ENCODE results near the gene RET.

The RET gene

DNA sequence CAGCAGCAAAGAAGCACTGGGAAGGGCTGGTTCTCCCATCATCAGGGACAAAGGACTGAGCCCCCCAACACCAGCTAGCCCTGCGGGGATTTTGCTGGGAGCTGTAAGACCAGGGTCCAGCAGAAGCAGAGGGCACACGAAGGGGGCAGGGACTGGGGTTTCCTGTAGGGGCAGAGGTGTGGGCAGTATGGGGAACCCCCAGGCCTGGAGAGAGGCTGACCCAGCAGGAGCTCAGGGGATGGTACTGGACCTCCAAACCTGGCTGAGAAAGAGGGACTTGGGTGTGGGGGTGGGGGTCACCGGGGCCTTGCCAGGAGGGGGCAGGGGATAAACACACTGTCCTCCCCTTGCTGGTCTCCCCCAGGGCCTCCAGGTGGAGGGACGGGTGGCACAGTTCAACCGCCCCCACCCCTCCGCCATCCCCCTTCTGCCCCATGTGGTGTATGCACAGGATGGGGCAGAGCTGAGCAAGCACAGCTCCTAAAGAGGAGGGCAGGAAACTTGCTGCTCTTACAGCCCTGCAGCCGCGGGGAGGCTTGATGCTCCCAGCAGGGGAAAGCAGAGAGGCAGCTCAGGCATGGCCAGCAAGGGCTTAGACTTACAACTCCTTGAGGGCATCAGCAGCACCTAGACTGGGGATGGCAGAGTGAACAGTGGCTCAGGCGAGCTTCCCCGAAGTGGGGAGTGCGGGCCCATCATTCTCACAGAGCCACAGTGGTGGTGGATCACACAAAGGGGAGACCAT, 12.4 kb upstream of the RET start:
- no peaks in the 10 kb centered on the region for H3K9me3 Mint-ChIP-seq
- H3K4me3 Mint-ChIP-seq, result no peak overlapping the region
- DNase-seq, result no peak
- H3K27me3 Mint-ChIP-seq, result no peaks in the 10 kb centered on the region
- no peak overlapping the region for H3K27ac Mint-ChIP-seq
- H3K36me3 Mint-ChIP-seq (ENCODE audit: low read depth), result no peaks in the 10 kb centered on the region
- H3K4me1 Mint-ChIP-seq (ENCODE audit: low read depth), result no peaks in the 10 kb centered on the region

DNA sequence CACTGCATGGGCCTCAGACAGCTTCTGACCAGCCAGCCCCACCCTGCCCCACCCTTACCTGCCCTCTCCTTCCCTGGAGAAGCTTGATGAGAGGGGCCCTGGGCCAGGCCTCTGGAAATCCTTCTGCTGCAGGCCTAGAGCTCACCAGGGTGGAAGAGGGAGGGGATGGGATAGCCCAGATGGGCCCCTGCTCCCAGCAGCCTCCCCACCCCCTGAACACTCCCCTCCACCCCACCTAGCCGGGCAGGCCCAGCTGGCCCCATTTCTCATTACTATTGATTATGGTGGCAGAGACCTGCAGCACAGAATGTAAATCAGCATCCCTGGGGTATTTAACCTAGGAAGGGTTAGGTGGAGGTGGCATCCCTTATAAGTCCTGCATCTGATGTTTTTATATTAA, 11.6 kb upstream of the RET start:
- no peak for DNase-seq
- H3K9me3 Mint-ChIP-seq, result no peaks in the 10 kb centered on the region
- no peak overlapping the region for H3K4me3 Mint-ChIP-seq
- H3K36me3 Mint-ChIP-seq (ENCODE audit: low read depth), result no peaks in the 10 kb centered on the region
- H3K27me3 Mint-ChIP-seq, result no peaks in the 10 kb centered on the region
- H3K4me1 Mint-ChIP-seq (ENCODE audit: low read depth), result no peaks in the 10 kb centered on the region
- H3K27ac Mint-ChIP-seq, result no peak overlapping the region

DNA sequence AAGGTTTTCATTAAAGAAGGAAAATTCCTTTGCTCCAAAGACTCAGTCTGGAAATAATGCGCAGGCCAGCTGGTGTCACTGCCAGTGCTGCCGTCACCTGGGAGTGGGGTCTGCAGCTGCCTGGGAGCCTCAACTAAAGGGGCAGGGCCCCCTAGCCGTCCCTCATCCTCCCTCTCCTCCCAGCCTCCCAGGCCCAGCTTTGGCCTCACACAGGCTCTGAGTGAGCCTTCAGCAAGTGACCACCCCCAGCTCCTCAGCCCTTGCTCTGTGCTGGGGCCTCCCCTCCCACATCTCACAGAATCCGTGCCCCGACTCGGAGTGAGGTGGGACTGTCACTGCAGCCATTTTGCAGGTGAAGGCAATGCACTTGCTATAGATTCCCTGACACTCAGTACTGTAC, 11.1 kb upstream of the RET start:
- no peak overlapping the region for H3K27ac Mint-ChIP-seq
- H3K27me3 Mint-ChIP-seq, result no peaks in the 10 kb centered on the region
- no peaks in the 10 kb centered on the region for H3K4me1 Mint-ChIP-seq (ENCODE audit: low read depth)
- DNase-seq, result no peak
- no peaks in the 10 kb centered on the region for H3K9me3 Mint-ChIP-seq
- no peaks in the 10 kb centered on the region for H3K36me3 Mint-ChIP-seq (ENCODE audit: low read depth)
- H3K4me3 Mint-ChIP-seq, result no peak overlapping the region

DNA sequence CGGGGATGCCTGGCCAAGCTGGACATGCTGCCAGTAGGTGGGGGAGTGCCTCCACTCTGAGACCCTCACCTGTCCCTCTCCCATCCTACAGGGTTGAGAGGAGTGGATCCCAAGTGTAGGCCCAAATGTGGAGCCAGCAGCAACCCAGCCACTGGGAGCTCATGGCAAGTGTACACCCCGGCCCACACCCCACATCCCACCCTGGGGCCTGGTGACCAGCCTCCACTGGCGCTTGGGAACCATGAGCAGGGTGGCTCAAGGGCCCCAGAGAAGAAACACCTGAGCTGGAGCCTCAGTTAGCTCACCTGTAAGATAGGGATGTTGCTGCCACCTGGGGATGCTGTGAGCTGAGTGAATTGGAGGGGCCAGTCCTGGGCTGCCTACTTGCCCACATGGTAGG, 10.4 kb upstream of the RET start:
- Mint-ChIP-seq H3K36me3 (ENCODE audit: low read depth) (no peaks in the 10 kb centered on the region), H3K27me3 (no peaks in the 10 kb centered on the region), H3K4me3 (no peak overlapping the region), H3K27ac (no peak overlapping the region), H3K9me3 (no peaks in the 10 kb centered on the region), H3K4me1 (ENCODE audit: low read depth) (no peaks in the 10 kb centered on the region)
- no peak for DNase-seq

DNA sequence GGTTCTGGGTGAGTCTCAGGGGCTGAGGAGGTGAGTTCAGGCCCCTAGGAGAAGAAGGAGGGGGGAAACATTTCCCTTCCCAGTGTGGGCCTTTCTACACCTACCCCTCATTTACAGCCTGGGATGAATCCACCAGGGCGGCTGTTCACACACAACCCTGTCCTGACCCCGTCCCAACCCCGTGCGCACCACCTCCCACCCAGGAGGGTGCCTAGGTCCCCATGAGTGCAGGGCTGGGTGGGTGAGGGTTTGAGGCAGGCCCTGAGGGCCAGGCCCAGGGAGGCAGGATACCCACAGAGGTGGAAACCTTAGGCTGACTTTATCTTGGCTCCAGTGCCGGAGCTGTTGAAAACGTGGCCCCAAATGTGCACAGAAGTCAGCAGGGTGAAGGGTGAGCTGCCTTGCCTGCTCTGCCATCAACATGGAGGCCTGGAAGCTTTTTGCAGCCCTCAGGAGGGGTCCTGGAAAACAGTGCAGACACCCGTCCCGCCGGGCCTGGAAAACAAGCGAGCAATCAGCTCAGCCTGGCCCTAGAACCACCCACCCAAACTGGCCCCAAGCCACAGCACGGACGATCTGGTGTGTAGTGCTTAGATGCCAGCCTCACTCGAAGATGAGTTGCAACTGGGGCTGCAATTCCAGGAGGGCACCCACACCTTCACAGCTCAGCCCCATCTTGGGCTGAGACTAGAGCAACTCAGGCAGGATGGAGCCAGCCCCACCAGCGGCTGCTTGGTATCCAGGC, 9.3 kb upstream of the RET start:
- no peaks in the 10 kb centered on the region for H3K4me1 Mint-ChIP-seq (ENCODE audit: low read depth)
- no peak overlapping the region for H3K27ac Mint-ChIP-seq
- DNase-seq, result no peak
- no peaks in the 10 kb centered on the region for H3K9me3 Mint-ChIP-seq
- H3K36me3 Mint-ChIP-seq (ENCODE audit: low read depth), result no peaks in the 10 kb centered on the region
- H3K27me3 Mint-ChIP-seq, result peaks cover under 1% of the 10 kb centered on the region
- no peak overlapping the region for H3K4me3 Mint-ChIP-seq

DNA sequence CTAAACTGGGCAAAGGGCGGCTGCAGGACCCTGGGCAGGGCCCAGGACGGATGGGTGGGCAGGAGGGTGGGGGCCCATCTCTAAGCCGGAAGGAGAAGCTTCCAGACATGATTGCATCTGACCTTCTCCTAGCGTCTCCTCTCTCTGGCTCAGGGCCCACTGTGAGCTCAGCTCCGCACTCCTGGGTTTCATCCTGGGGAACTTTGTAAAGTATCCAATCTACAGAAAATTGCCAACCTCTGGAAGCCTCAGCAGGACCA, 8.8 kb upstream of the RET start:
- Mint-ChIP-seq H3K27me3 (peaks cover 3% of the 10 kb centered on the region), H3K36me3 (ENCODE audit: low read depth) (no peaks in the 10 kb centered on the region), H3K27ac (no peak overlapping the region), H3K9me3 (no peaks in the 10 kb centered on the region), H3K4me3 (no peak overlapping the region), H3K4me1 (ENCODE audit: low read depth) (no peaks in the 10 kb centered on the region)
- no peak for DNase-seq

DNA sequence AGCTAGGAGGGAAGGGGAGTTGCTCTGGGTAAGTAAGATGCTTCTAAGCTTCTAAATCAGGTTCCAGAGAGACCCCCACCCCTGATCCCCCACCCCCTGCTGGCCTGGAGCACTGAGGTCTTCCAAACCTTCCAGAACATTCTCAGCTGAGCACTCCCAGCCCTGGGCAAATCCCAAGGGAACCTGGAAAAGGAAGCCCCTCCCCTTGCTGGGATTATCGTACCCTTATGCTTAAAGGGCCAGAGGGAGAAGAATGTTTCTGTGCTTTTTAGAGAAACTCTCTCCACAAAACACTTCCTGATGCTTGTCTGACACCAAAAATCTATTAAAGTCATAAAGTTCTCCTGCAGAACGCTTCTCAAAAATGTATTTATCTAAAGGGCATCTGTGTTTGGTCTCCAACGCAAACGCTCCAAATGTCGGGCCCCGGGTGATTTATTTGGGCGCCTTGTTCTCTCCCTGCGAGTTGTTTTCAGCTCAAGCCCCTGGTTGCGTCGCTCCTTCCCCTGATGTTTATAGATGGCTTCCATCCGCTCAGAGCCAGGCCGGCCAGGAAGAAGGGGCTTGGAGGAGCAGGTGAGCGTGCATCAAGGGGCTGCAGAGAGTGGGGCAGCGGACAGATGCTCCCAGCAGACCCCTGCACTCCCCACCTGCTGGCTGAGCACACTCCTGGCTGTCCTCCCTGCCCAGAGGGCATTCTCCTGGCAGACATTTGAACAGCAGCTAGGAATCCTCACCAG, 8.2 kb upstream of the RET start:
- no peak for DNase-seq
- H3K27ac Mint-ChIP-seq, result no peak overlapping the region
- H3K4me3 Mint-ChIP-seq, result no peak overlapping the region
- no peaks in the 10 kb centered on the region for H3K9me3 Mint-ChIP-seq
- H3K27me3 Mint-ChIP-seq, result peaks cover 3% of the 10 kb centered on the region
- no peaks in the 10 kb centered on the region for H3K4me1 Mint-ChIP-seq (ENCODE audit: low read depth)
- H3K36me3 Mint-ChIP-seq (ENCODE audit: low read depth), result no peaks in the 10 kb centered on the region

DNA sequence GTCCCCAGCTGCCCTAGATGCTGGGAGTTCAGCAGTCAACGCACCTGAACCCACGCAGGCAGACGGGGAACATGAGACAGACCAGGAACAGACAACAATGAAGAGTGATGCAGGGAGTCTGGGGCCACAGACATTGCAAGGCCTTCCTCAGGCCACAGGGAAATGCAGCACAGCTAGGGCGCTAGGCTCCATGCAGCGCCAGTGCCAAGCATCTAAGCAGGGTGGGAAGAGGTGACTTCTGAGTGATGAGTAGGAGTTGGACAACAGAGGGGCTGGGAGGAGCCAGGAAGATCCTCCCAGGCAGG, 7.7 kb upstream of the RET start:
- Mint-ChIP-seq H3K27me3 (peaks cover 3% of the 10 kb centered on the region), H3K4me1 (ENCODE audit: low read depth) (no peaks in the 10 kb centered on the region), H3K27ac (no peak overlapping the region), H3K9me3 (no peaks in the 10 kb centered on the region), H3K36me3 (ENCODE audit: low read depth) (no peaks in the 10 kb centered on the region), H3K4me3 (no peak overlapping the region)
- DNase-seq, result no peak

DNA sequence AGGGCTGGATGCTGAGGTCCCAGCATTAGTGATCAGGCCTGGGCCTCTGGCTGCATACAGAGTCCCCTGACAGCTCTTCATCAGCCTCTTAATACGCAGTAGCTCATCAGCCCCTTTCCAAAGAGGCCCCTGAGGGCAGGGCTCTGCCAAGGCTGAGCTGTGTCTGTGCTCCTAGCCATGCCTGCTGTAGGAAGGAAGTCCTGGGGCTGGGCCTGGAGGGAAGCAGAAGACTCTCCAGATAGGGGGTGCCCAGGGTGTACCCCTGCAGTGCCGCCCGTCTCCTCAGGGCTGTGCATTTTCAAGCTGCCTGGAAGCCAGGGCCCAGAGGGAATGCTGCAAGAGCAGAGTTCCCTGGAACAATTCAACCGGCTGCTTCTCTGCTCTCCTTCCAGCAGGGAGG, 7.3 kb upstream of the RET start:
- no peak overlapping the region for H3K4me3 Mint-ChIP-seq

DNA sequence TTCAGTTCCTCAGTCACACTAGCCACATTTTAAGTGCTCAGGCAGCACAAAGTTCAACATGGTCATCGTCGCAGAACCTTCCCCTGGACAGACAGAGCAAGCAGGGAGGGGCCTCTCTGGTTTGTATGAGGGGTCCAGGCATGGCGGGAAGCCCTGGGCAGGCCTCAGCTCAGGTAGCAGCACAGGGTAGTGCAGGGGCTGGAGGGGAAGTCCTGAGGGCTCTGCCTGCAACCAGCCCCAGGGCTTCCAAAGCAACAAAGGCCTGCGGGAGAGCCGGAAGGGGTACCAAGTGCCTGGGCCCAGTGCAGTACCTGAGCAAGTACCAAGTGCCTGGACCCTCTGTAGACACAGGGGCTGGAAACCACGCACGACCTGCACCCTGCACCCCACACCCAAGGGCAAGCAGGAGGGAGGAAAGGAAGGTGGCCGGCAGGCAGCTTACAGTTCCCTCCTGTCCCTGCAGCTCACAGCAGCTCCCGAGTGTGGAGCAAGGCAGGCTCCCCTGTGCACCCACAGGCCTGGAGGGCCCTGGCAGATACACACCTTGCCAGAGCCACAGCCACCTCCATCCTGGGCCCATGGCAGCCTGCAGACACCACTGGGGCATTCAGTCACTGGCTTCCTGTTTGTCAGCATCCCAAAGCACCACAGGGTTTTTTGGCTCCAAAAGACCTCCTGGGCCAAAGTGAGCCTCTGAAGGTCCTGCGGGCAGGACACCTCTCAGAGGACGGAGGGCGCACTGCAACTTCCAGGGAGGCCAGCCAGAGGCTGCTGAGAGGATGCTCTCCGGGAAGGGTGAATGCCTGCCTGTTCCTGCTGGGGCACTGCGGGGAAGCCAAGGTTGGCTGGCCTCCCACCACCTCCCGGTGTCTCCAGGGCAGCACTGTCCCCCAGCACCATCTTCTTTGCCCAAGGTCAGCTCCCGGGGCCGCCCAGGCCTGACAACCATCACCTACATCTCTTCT, 6.5 kb upstream of the RET start:
- H3K4me1 Mint-ChIP-seq (ENCODE audit: low read depth), result no peaks in the 10 kb centered on the region
- peaks cover 8% of the 10 kb centered on the region for H3K27me3 Mint-ChIP-seq
- H3K9me3 Mint-ChIP-seq, result no peaks in the 10 kb centered on the region
- no peak for DNase-seq
- H3K36me3 Mint-ChIP-seq (ENCODE audit: low read depth), result no peaks in the 10 kb centered on the region
- no peak overlapping the region for H3K4me3 Mint-ChIP-seq
- no peak overlapping the region for H3K27ac Mint-ChIP-seq

More for the DNA sequence above, 7.3 kb upstream of the RET start:
- Mint-ChIP-seq H3K27me3 (peaks cover 3% of the 10 kb centered on the region), H3K36me3 (ENCODE audit: low read depth) (no peaks in the 10 kb centered on the region), H3K27ac (no peak overlapping the region), H3K4me1 (ENCODE audit: low read depth) (no peaks in the 10 kb centered on the region), H3K9me3 (no peaks in the 10 kb centered on the region)
- DNase-seq, result no peak

DNA sequence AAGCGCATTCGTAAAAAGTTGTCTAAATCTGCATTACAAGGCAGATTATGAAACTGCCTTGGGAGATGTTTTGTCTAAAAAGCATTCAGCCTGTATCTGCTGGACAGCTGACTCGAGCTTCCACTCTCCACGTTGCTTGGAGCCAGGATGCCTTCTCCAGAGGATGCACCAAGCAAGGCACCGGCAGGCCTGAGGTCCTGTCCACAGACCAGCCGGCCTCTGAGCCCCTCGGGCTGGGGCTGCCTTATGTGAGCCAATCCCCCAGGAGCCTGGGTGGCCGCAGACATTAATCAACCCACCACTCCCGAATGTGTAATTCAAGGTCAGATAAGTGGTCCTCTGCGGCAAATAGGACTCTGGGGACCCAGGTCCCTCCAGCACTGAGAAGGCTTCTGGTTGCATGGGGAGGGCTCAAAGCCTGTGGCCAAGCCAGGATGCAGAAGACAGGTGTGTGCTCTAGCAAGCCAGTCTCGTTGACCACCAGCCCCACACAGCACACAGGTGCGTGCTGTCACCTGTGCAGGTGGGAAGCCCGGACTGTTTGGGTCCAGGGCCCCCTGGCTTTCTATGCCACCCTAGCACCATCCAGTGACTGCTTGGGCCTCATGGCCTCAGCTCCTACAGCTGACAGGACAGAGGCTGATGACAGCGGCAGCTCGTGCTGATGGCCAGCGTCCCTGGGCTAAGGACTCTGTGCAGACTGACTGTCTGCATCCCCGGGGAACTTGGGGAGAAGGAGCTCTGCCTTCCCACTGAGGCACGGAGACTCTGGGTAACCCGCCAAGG, 4.8 kb upstream of the RET start:
- H3K4me3 Mint-ChIP-seq, result no peak overlapping the region
- H3K9me3 Mint-ChIP-seq, result no peaks in the 10 kb centered on the region
- peaks cover 4% of the 10 kb centered on the region for H3K4me1 Mint-ChIP-seq (ENCODE audit: low read depth)
- no peak for DNase-seq
- H3K36me3 Mint-ChIP-seq (ENCODE audit: low read depth), result no peaks in the 10 kb centered on the region
- H3K27me3 Mint-ChIP-seq, result peaks cover 19% of the 10 kb centered on the region
- H3K27ac Mint-ChIP-seq, result no peak overlapping the region

DNA sequence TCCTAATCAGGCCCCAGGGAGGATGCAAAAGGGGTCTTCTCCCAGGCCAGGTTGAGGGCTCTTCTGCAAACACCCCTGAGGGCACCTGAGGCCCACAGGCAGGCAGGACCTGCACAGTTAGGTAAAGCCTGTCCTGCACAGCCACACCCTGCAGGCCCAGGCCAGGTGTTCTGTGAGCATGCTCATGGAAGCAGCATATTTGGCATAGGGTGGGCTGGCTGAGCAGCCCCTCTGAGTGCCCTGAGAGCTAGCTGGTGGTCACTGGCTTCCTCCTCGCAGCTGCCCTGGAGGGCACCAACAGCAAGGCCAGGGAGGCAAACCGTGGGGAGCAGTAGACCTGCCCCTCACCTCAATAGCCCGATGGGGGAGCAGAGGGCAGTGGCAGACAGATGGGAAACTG, 3.7 kb upstream of the RET start:
- Mint-ChIP-seq H3K36me3 (ENCODE audit: low read depth) (no peaks in the 10 kb centered on the region), H3K27me3 (peaks cover 28% of the 10 kb centered on the region), H3K4me1 (ENCODE audit: low read depth) (peaks cover 7% of the 10 kb centered on the region), H3K9me3 (no peaks in the 10 kb centered on the region), H3K4me3 (no peak overlapping the region), H3K27ac (no peak overlapping the region)
- DNase-seq, result no peak

DNA sequence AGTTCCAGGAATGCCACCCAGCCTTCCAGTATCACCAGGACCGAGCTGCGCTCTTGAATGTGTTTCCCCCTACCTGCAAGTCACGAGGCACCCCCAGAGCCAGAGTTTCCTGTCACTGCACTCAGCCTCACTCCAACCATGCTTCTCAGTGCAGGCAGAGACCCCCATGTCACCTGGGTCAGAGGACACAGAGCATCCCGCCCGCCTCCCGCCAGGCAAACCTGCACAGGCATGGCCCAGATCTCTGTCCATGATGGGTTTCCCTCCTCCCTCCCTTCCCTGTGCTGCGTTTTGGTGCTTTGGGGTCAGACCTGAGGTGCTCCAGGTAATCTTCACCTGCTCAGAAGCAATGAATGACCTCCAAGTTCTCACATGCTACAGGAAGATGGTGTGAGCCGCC, 3.1 kb upstream of the RET start:
- Mint-ChIP-seq H3K4me3 (no peak overlapping the region), H3K36me3 (ENCODE audit: low read depth) (no peaks in the 10 kb centered on the region), H3K9me3 (no peaks in the 10 kb centered on the region), H3K4me1 (ENCODE audit: low read depth) (peaks cover 7% of the 10 kb centered on the region), H3K27me3 (peaks cover 33% of the 10 kb centered on the region), H3K27ac (no peak overlapping the region)
- no peak for DNase-seq

DNA sequence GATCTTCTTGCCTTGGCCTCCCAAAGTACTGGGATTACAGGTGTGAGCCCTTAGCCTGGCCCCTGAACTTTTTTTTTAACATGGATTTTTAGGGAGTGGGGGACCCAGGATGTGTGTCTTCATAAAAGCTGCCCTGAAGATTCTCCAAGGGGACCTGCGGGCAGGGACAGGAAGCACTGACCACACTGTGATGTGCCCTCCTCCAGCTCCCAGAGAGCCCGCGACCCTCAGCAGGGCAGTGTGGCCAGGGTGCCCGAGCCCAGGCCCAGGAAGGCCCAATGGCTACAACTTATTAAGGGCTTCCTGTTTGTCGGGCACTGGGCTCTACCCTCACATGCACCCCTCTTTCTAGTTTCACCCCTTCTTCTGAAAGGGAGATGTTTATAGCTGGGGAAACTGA, 2.5 kb upstream of the RET start:
- Mint-ChIP-seq H3K4me1 (ENCODE audit: low read depth) (peaks cover 7% of the 10 kb centered on the region), H3K27ac (no peak overlapping the region), H3K27me3 (peaks cover 40% of the 10 kb centered on the region)

More for the DNA sequence above, 2.5 kb upstream of the RET start:
- no peak for DNase-seq
- no peaks in the 10 kb centered on the region for H3K9me3 Mint-ChIP-seq
- no peaks in the 10 kb centered on the region for H3K36me3 Mint-ChIP-seq (ENCODE audit: low read depth)
- no peak overlapping the region for H3K4me3 Mint-ChIP-seq
